ENCODE results near the gene FEZF2. TPM values are rescaled to one million over a fixed set of nuclear protein-coding genes. Genes with fewer than 3 reads are reported as not detected.

The FEZF2 gene
- total and polyA plus RNA-seq, 2 experiments from 2014 or later: not detected

DNA sequence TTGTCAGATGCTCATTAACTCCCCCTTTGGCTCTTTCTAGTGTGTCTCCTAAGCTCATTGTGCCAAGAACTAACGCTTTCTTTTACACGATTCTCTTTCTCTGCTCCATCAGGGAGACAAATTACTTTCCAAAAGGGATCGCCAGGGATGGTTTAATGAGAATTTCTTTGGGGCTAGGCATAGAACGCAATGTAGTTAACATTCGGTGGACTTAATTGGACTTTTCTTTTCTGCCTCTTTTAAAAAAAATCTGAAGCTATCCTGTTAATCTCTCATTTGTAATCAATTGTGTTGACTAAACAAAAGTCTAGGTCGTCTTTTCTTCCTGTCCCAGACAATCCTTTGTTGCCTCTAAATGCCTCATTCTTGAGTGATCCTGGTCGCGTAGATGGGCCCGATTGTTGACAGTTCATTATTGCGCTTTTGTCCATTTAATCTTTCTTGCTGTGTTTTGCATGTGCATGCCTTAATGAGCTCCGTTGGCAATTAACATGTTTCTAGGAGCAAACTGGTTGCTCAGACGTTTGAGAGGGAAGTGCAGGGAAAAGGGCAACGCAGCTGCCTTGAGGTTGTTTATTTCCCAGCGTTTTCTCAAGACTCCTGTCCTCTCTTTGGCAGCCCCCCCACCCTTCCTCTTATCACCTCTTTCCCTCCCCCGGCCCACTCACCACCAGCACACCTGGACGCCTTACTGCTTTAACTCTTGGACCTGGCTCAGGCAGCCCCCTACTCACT is 7.8 kb downstream of the FEZF2 start:
- no peaks in the 10 kb centered on the region for H3K36me3 ChIP-seq (replicated peaks; ENCODE audit: insufficient read depth, low read depth)
- H3K4me3 ChIP-seq: no peak overlapping the region
- TF ChIP-seq EZH2phosphoT487 (IDR thresholded peaks at IDR 0.05; ENCODE audit: low read depth, severe bottlenecking, unreplicated experiment): no peak
- TF ChIP-seq, protein P1, sequence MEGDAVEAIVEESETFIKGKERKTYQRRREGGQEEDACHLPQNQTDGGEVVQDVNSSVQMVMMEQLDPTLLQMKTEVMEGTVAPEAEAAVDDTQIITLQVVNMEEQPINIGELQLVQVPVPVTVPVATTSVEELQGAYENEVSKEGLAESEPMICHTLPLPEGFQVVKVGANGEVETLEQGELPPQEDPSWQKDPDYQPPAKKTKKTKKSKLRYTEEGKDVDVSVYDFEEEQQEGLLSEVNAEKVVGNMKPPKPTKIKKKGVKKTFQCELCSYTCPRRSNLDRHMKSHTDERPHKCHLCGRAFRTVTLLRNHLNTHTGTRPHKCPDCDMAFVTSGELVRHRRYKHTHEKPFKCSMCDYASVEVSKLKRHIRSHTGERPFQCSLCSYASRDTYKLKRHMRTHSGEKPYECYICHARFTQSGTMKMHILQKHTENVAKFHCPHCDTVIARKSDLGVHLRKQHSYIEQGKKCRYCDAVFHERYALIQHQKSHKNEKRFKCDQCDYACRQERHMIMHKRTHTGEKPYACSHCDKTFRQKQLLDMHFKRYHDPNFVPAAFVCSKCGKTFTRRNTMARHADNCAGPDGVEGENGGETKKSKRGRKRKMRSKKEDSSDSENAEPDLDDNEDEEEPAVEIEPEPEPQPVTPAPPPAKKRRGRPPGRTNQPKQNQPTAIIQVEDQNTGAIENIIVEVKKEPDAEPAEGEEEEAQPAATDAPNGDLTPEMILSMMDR (IDR thresholded peaks at IDR 0.05; ENCODE audit: poor library complexity): no peak
- TF ChIP-seq EZH2 (IDR thresholded peaks at IDR 0.05; ENCODE audit: borderline replicate concordance): peak; percentile 50
- 12% methylated on average over 16 of the region's 16 CpGs for WGBS (ENCODE audit: low lambda C conversion rate, missing lambda C conversion rate)
- DNase-seq (ENCODE audit: low spot score): no peak
- H3K4me1 ChIP-seq (ENCODE audit: insufficient read depth): peaks cover 11% of the 10 kb centered on the region
- H3K9me3 ChIP-seq (ENCODE audit: low read depth): no peaks in the 10 kb centered on the region
- no peaks in the 10 kb centered on the region for H4K20me1 ChIP-seq (ENCODE audit: insufficient read depth, poor library complexity, severe bottlenecking)
- no peaks in the 10 kb centered on the region for H3K9me2 ChIP-seq (replicated peaks; ENCODE audit: insufficient read depth)
- no peak overlapping the region for H2AFZ ChIP-seq
- H3K4me2 ChIP-seq: no peak overlapping the region
- H3K27me3 ChIP-seq: peaks cover 91% of the 10 kb centered on the region
- no peak overlapping the region for H3K27ac ChIP-seq
- no peaks in the 10 kb centered on the region for H3K79me2 ChIP-seq

DNA sequence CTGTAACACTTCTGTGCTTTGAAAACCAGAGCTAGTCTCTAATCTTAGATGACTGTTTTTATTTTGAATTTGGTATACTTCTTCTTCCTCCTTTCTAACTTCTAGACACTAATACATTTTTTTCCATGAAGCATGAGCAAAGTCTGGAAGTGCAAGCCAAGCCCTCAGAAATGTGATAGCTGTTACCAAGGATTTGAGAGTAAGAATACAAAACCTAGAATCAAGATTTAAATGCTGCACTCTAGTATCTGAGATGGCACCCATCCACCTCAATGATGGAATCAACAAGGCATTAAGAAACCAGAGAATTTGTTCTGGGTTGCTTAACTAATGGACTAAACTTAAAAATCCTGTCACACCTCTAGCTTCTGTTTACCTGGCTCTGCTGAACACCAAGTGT is 9.2 kb downstream of the FEZF2 start:
- Histone ChIP-seq H3K4me1 (ENCODE audit: insufficient read depth) (peaks cover 6% of the 10 kb centered on the region), H3K9me3 (ENCODE audit: low read depth) (no peaks in the 10 kb centered on the region), H4K20me1 (ENCODE audit: insufficient read depth, poor library complexity, severe bottlenecking) (no peaks in the 10 kb centered on the region), H3K27ac (no peak overlapping the region), H3K9me2 (replicated peaks; ENCODE audit: insufficient read depth) (no peaks in the 10 kb centered on the region), H3K4me3 (no peak overlapping the region), H3K27me3 (peaks cover 82% of the 10 kb centered on the region), H3K4me2 (no peak overlapping the region), H3K79me2 (no peaks in the 10 kb centered on the region), H3K36me3 (replicated peaks; ENCODE audit: insufficient read depth, low read depth) (no peaks in the 10 kb centered on the region), H2AFZ (no peak overlapping the region)
- TF ChIP-seq EZH2 (IDR thresholded peaks at IDR 0.05; ENCODE audit: borderline replicate concordance) (no peak), EZH2phosphoT487 (IDR thresholded peaks at IDR 0.05; ENCODE audit: low read depth, severe bottlenecking, unreplicated experiment) (no peak)
- TF ChIP-seq, protein P1 (IDR thresholded peaks at IDR 0.05; ENCODE audit: poor library complexity): no peak
- DNase-seq (ENCODE audit: low spot score): no peak

DNA sequence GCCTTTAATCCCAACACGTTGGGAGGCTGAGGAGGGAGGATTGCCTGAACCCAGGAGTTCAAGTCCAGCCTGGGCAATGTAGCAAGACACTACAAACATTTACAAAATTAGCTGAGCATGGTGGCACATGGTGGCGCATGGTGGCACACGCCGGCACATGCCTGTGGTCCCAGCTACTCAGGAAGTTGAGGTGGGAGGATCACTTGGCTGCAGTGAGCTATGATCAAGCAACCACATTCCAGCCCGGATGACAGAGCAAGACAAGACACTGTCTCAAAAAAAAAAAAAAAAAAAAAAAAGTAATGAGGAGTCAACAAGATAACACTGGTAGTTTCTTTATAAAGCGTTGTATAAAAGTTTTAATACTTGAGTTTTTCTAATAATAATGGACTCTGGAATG is 10.1 kb downstream of the FEZF2 start:
- Histone ChIP-seq H3K9me3 (ENCODE audit: low read depth) (no peaks in the 10 kb centered on the region), H3K4me3 (no peak overlapping the region), H4K20me1 (ENCODE audit: insufficient read depth, poor library complexity, severe bottlenecking) (no peaks in the 10 kb centered on the region), H3K27ac (no peak overlapping the region), H3K79me2 (no peaks in the 10 kb centered on the region), H3K4me1 (ENCODE audit: insufficient read depth) (no peaks in the 10 kb centered on the region), H2AFZ (no peak overlapping the region), H3K27me3 (peaks cover 79% of the 10 kb centered on the region), H3K4me2 (no peak overlapping the region), H3K36me3 (replicated peaks; ENCODE audit: insufficient read depth, low read depth) (no peaks in the 10 kb centered on the region), H3K9me2 (replicated peaks; ENCODE audit: insufficient read depth) (no peaks in the 10 kb centered on the region)
- no peak for DNase-seq (ENCODE audit: low spot score)
- WGBS (ENCODE audit: low lambda C conversion rate, missing lambda C conversion rate): 89% methylated on average over 6 of the region's 6 CpGs
- TF ChIP-seq, protein P1 (IDR thresholded peaks at IDR 0.05; ENCODE audit: poor library complexity): no peak
